A549 (cell line): ENCODE data around the gene ATXN2. TPM values are rescaled to one million over a fixed set of nuclear protein-coding genes. Genes with fewer than 3 reads are reported as not detected.
"Not testable (repeated sequence)": the region's sequence is repeated elsewhere in the genome, so short reads cannot be mapped to it uniquely, and the experiment has no call there.

Source experiments
- ATAC-seq, 2 experiments: fragments of 200-7000 bp in 1 of 2; fragments of >200 bp in 1 of 2; cut with Nextera tagmentation in 1 of 2; cut with Tn5 transposase in 1 of 2; 3 replicates each; pipeline versions ENCODE4 v1.8.0 to v1.9.1; 2018 to 2020; ENCODE audit warnings: mild to moderate bottlenecking in 1 of 2, moderate library complexity in 1 of 2
- CTCF ChIA-PET: fragments of 300-600 bp; sonication (Branson Sonifier 250); formaldehyde crosslinking; extraction: SDS; loops from one replicate; lab custom pipeline; 2021; ENCODE audit warnings: antibody characterized with exemption, inconsistent platforms; lab: Yijun Ruan, JAX
- POLR2A ChIA-PET: fragments of 350-600 bp; formaldehyde crosslinking; extraction: SDS; loops from one replicate; lab custom pipeline; 2021; ENCODE audit warnings: antibody characterized with exemption, inconsistent platforms; lab: Yijun Ruan, JAX
- DNase-seq, 2 experiments: peaks; one replicate each; pipeline versions ENCODE4 v3.0.0 to v3.0.0-alpha.2; 2011 to 2016; ENCODE audit warnings: low read depth in 1 of 2, low spot score in 1 of 2
- FAIRE-seq: peaks from 2 replicates; lab custom pipeline; 2011; peaks lifted over from hg19 to GRCh38; lab: Jason Lieb, UNC
- H3K27ac ChIP-seq, 2 experiments: fragments of >200 bp; sonication (Bioruptor Twin); formaldehyde crosslinking; 3 replicates each; pipeline ENCODE4 v1.5.1; 2016 to 2017
- H3K4me1 ChIP-seq: fragments of >200 bp; sonication (Bioruptor Twin); formaldehyde crosslinking; 3 replicates; pipeline ENCODE4 v1.6.1; 2016
- H3K4me2 ChIP-seq: fragments of >200 bp; sonication (Bioruptor Twin); formaldehyde crosslinking; 3 replicates; pipeline ENCODE4 v1.6.1; 2016
- H3K4me3 ChIP-seq: fragments of >200 bp; sonication (Bioruptor Twin); formaldehyde crosslinking; 3 replicates; pipeline ENCODE4 v1.5.1; 2016
- H3K9me3 ChIP-seq: fragments of >200 bp; sonication (Bioruptor Twin); formaldehyde crosslinking; 3 replicates; pipeline ENCODE4 v1.6.1; 2016
- BCL3 ChIP-seq: fragments of >200 bp; sonication (Bioruptor Twin); formaldehyde crosslinking; IDR thresholded peaks from 3 replicates; pipeline ENCODE4 v1.6.1; 2016
- BHLHE40 ChIP-seq: IDR thresholded peaks from 2 replicates; pipeline ENCODE4 v1.6.1; 2012; ENCODE audit warnings: low read depth, low read length, inconsistent platforms
- CBX2 ChIP-seq: fragments of 200-600 bp; sonication (generic); IDR thresholded peaks from 2 replicates; pipeline ENCODE4 v1.6.1; 2016; ENCODE audit warnings: low read depth, mild to moderate bottlenecking, borderline replicate concordance
- CHD4 ChIP-seq: fragments of 200-600 bp; sonication (generic); IDR thresholded peaks from 2 replicates; pipeline ENCODE4 v1.6.1; 2016; ENCODE audit warnings: antibody characterized with exemption, mild to moderate bottlenecking, borderline replicate concordance
- EHF ChIP-seq: fragments of 250-450 bp; sonication (Bioruptor Pico); IDR thresholded peaks from 2 replicates; pipeline ENCODE4 v1.5.0; 2020; ENCODE audit warnings: mild to moderate bottlenecking
- EP300 ChIP-seq, 2 experiments: fragments of >200 bp; sonication (Bioruptor Twin); formaldehyde crosslinking; IDR thresholded peaks; 2 replicates in 1 of 2; 3 replicates in 1 of 2; pipeline ENCODE4 v1.6.1; 2016 to 2017
- GATA3 ChIP-seq: IDR thresholded peaks from 2 replicates; pipeline ENCODE4 v1.6.1; 2012; ENCODE audit warnings: borderline replicate concordance
- HDAC2 ChIP-seq: fragments of 200-600 bp; sonication (generic); IDR thresholded peaks from 2 replicates; pipeline ENCODE4 v1.6.1; 2016
- HES2 ChIP-seq: fragments of >200 bp; sonication (Bioruptor Twin); formaldehyde crosslinking; IDR thresholded peaks from 2 replicates; pipeline ENCODE4 v1.6.1; 2016
- HOXB13 ChIP-seq: fragments of 250-450 bp; sonication (Bioruptor Pico); IDR thresholded peaks from 2 replicates; pipeline ENCODE4 v1.5.0; 2020; ENCODE audit warnings: low read depth, mild to moderate bottlenecking, moderate library complexity
- HOXB5 ChIP-seq: fragments of 250-450 bp; sonication (Bioruptor Pico); IDR thresholded peaks from 2 replicates; pipeline ENCODE4 v1.5.0; 2020; ENCODE audit warnings: mild to moderate bottlenecking, moderate library complexity
- PHF8 ChIP-seq: fragments of 200-600 bp; sonication (generic); IDR thresholded peaks from 2 replicates; pipeline ENCODE4 v1.6.1; 2016; ENCODE audit warnings: low read depth, mild to moderate bottlenecking, antibody characterized with exemption, moderate library complexity, borderline replicate concordance
- POLR2A ChIP-seq: IDR thresholded peaks from 2 replicates; pipeline ENCODE4 v1.6.1; 2012; ENCODE audit warnings: mild to moderate bottlenecking, low read length
- RFX5 ChIP-seq: fragments of 450-650 bp; IDR thresholded peaks from 2 replicates; pipeline ENCODE4 v1.7.1; 2014; ENCODE audit warnings: antibody characterized with exemption, mild to moderate bottlenecking, moderate library complexity
- RNF2 ChIP-seq: fragments of 200-600 bp; sonication (generic); IDR thresholded peaks from 2 replicates; pipeline ENCODE4 v1.6.1; 2016; ENCODE audit warnings: low read depth, mild to moderate bottlenecking, antibody characterized with exemption, moderate library complexity, borderline replicate concordance
- SMC3 ChIP-seq: fragments of >200 bp; sonication (Bioruptor Twin); formaldehyde crosslinking; IDR thresholded peaks from 3 replicates; pipeline ENCODE4 v1.6.1; 2018; ENCODE audit warnings: inconsistent platforms
- SREBF2 ChIP-seq: fragments of 450-650 bp; IDR thresholded peaks from 2 replicates; pipeline ENCODE4 v1.6.1; 2014; ENCODE audit warnings: mild to moderate bottlenecking, moderate library complexity
- ZSCAN20 ChIP-seq: fragments of 250-450 bp; sonication (Bioruptor Pico); IDR thresholded peaks from 2 replicates; pipeline ENCODE4 v1.8.0; 2022; ENCODE audit warnings: mild to moderate bottlenecking, moderate library complexity
- WGBS: methylation state at CpG from one replicate; pipeline ENCODE4 v1.1.6; 2017; ENCODE audit errors: missing lambda C conversion rate; 5-methylcytosine and 5-hydroxymethylcytosine counted together
- polyA plus RNA-seq, 4 experiments: library from polyadenylated mRNA; depleted of rRNA in 3 of 4; stranded (reverse); fragments of >200 nt; fragmentation: RNase III in 1 of 4; extraction: RNeasy Plus Mini Kit Qiagen cat#74134 plus additional on column Dnase treatment in 1 of 4; gene quantifications; 2 replicates in 3 of 4; 3 replicates in 1 of 4; pipeline ENCODE4 v1.2.3, GENCODE V29; 2011 to 2017
- TF ChIP-seq, protein P1 (sequence below): IDR thresholded peaks from 2 replicates; pipeline ENCODE4 v1.6.1; 2012
- TF ChIP-seq, protein P2 (sequence below): fragments of 200-600 bp; sonication (generic); IDR thresholded peaks from 2 replicates; pipeline ENCODE4 v1.6.1; 2016; ENCODE audit warnings: antibody characterized with exemption, mild to moderate bottlenecking, moderate library complexity

Gene ATXN2
- polyA plus RNA-seq, 2 of the 4 experiments (the other 2 are of a cell fraction), result 24.8 to 30.6 TPM

DNA sequence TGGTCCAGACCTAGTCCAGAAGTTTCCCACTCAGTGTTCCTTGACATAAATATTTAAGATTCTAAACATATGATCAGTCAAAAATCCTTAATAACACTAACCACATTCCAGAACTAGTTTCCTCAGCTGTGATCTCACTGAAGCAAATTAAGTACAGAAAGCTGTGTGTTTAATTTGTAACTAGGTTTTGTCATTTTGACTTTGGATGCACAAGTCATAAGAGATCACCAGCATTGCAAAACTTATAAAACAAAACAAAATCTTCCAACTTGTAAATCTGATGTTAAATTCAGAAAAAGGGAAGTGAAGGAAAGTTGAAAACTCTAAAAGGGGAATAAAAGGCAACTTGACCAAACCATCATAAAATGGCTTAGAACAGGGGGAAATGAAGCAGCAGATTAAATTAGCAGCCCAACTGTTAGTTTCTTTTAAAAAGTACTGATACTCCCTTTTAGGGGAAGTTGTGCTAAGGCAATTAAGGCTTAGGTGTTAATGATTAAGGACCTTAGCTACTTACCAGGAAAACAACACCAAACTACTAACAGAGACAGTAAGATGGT lies 136.8 kb downstream of the ATXN2 start (continued):
- TF ChIP-seq BCL3, result no peak
- TF ChIP-seq EP300 (IDR thresholded peaks at IDR 0.05), result no peak
- TF ChIP-seq SMC3, result no peak

DNA sequence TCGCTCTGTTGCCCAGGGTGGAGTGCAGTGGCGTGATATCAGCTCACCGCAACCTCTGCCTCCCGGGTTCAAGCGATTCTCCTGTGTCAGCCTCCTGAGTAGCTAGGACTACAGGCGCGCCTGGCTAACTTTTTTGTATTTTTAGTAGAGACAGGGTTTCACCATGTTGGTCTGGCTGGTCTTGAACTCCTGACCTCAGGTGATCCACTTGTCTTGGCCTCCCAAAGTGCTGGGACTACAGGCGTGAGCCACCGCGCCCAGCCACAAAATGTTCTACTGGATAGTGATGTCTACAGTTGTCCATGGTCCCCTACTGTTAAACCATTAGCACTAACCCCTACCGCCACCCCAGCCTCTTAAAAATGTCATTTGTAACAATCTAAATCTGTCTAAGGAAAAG lies 139.0 kb downstream of the ATXN2 start:
- H3K4me3 ChIP-seq, DNase-seq, FAIRE-seq, H3K27ac ChIP-seq, H3K4me2 ChIP-seq, H3K9me3 ChIP-seq, POLR2A ChIA-PET, ATAC-seq: not testable (repeated sequence)
- peaks cover 14% of the 10 kb centered on the region for H3K4me1 ChIP-seq
- CTCF ChIA-PET, result interaction anchor here (0.6 to 5.4 kb wide), 3 partner anchors 10 to 104 kb away, joined by 3 to 54 read pairs (median 3); no protein-coding TSS in a partner anchor
- WGBS, result 94% methylated on average over 11 of the region's 11 CpGs

DNA sequence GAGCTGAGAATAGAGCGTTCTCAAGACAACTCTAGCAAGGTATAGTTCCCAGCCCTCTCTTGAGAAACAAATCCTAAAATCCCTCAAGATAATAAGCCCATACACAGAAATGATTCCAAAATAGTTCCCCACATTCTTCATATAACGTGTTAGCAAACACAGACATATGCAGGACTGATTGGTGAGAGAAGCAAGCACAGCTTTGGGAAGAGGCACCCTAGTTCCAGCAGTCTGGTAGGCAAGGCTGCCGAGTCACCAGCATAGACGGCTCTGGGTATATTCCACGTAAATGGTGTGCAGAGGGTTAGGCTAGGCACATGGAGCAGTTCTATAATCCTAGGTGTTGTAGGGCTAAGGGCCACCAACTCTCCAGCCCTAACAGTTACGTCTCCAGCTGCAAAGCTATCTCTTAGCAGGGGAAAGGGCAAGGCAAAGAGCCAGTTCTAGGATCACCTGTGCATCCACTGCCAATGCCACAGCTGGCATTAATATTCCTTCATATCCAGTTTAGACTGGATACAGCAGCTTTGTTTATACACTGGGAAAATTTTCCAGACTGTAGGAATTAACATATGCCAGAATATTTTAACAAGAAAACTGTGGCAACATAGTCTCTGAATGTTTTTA lies 140.5 kb downstream of the ATXN2 start:
- TF ChIP-seq PHF8 (no peak), POLR2A (no peak), HOXB13 (CRISPR knock-in tag) (no peak), RNF2 (no peak), EHF (CRISPR knock-in tag) (no peak), CBX2 (no peak), HOXB5 (CRISPR knock-in tag) (no peak), CHD4 (no peak), SREBF2 (no peak), ZSCAN20 (CRISPR knock-in tag) (no peak), HES2 (no peak), RFX5 (no peak), GATA3 (no peak), BHLHE40 (no peak), HDAC2 (no peak)
- TF ChIP-seq, protein P1, sequence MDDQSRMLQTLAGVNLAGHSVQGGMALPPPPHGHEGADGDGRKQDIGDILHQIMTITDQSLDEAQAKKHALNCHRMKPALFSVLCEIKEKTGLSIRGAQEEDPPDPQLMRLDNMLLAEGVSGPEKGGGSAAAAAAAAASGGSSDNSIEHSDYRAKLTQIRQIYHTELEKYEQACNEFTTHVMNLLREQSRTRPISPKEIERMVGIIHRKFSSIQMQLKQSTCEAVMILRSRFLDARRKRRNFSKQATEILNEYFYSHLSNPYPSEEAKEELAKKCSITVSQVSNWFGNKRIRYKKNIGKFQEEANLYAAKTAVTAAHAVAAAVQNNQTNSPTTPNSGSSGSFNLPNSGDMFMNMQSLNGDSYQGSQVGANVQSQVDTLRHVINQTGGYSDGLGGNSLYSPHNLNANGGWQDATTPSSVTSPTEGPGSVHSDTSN, result no peak
- TF ChIP-seq, protein P2, sequence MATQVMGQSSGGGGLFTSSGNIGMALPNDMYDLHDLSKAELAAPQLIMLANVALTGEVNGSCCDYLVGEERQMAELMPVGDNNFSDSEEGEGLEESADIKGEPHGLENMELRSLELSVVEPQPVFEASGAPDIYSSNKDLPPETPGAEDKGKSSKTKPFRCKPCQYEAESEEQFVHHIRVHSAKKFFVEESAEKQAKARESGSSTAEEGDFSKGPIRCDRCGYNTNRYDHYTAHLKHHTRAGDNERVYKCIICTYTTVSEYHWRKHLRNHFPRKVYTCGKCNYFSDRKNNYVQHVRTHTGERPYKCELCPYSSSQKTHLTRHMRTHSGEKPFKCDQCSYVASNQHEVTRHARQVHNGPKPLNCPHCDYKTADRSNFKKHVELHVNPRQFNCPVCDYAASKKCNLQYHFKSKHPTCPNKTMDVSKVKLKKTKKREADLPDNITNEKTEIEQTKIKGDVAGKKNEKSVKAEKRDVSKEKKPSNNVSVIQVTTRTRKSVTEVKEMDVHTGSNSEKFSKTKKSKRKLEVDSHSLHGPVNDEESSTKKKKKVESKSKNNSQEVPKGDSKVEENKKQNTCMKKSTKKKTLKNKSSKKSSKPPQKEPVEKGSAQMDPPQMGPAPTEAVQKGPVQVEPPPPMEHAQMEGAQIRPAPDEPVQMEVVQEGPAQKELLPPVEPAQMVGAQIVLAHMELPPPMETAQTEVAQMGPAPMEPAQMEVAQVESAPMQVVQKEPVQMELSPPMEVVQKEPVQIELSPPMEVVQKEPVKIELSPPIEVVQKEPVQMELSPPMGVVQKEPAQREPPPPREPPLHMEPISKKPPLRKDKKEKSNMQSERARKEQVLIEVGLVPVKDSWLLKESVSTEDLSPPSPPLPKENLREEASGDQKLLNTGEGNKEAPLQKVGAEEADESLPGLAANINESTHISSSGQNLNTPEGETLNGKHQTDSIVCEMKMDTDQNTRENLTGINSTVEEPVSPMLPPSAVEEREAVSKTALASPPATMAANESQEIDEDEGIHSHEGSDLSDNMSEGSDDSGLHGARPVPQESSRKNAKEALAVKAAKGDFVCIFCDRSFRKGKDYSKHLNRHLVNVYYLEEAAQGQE, result no peak
- Histone ChIP-seq H3K4me2 (no peak overlapping the region), H3K4me1 (peaks cover 14% of the 10 kb centered on the region), H3K9me3 (no peaks in the 10 kb centered on the region), H3K27ac (no peak overlapping the region), H3K4me3 (no peak overlapping the region)
- ATAC-seq (peak in 1 of 2 experiments; percentile 26; a peak in 3 of 6 replicates), FAIRE-seq (no peak), DNase-seq (no peak)
- ChIA-PET CTCF (interaction anchor here (0.5 to 11.8 kb wide), 5 partner anchors 16 to 127 kb away, joined by 3 to 240 read pairs (median 3); no protein-coding TSS in a partner anchor), POLR2A (no interaction called here)
- WGBS, result 95% methylated on average over 6 of the region's 6 CpGs
